NCI-H2107 (cell line): Measurements from ENCODE around the gene ZFAND5.

Experiments used
- DNase-seq: peaks from one replicate; lab custom pipeline; 2025; lab: John Stamatoyannopoulos, UW

Gene ZFAND5

DNA sequence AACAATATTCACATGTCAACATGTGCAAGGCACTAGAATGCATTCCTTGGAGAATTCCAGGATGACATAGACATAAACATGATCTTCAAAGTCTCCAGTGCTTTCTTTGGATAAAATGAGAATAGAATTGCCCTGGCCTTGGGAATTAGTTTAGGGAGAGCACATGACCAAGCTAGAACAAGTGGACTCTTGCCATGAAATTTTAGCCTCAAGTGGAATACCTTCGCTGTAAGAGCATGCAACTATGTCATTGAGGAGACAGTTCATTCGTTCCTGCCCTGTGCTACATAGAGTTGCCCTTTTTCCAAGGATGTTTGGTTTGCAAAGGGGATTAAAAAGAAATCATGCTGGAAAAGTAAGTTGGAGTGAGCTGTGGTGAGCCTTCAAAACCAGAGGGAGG lies 42.7 kb downstream of the ZFAND5 start:
- DNase-seq, result no peak

DNA sequence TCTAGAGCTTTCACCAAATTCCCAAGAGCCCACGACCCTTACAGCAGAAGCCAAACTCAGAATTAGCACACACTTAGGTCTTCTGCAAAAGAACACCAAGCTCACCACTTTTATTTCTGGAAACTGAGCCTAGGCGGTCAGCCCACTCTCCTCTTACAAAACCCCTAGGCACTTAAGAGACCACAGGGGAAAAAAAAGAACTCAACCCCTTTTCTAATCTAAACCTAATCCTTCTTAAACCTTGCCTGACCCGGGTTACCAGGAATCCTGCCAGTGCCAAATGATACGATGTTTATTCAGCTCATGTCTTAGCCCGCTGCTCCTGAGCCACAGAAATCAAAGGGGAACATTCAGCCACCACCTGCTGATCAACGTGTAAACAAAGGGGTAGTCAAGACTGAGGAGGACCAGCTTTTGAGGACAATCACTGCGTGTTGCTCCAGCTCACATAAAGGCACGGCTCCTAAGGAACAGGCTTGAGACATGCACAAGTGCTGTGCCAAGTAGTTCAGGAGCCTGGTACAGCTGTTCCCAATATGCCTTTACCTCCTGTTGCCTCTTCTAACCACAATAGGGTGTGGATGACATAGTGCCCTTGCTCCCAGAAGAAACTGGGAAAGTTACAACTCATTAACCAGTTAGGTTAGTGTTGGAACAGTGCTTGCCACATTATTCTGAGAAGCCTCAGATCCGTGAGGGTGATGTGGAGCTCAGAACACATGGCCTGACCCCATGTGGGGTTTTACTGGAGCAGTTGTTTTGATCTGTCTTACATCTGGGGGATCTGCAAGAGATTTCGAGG lies 49.3 kb downstream of the ZFAND5 start:
- peak; percentile 25 for DNase-seq

DNA sequence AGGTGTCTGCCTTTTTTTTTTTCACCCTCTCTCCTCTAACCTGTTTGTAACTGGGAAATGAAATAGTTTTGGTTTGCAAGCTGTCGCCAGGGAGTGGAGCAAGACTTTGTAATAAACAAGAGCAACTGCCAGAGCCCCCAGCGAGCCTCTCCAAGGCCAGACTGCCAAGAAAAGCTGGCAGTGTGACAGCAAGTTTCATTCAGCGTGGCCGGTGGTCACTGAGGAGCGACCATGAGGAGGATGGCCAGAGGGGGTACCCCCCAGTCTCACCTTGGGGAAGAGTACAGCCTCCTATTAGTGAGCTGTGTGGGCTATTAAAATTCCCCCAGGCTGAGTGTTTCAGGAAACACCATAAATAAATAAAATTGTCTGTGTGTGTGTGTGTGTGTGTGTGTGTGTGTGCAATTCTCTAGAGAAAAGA lies 49.9 kb downstream of the ZFAND5 start:
- DNase-seq, result no peak

DNA sequence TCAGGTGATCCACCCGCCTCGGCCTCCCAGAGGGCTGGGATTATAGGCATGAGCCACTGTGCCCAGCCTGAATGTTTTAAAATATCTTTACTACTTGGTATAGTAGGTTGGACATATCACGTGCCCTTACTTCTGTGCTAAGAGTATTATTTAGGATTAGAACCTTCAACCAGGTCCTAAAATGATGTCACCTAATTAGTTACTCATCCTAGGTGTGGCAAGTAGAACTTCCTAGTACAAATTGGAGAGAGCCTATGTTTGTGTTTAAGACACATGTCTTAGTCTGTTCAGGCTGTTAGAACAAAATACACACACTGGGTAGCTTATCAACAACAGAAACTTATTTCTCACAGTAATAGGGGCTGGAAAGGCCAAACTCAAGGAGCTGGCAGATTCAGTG lies 51.5 kb downstream of the ZFAND5 start:
- DNase-seq, result no peak

DNA sequence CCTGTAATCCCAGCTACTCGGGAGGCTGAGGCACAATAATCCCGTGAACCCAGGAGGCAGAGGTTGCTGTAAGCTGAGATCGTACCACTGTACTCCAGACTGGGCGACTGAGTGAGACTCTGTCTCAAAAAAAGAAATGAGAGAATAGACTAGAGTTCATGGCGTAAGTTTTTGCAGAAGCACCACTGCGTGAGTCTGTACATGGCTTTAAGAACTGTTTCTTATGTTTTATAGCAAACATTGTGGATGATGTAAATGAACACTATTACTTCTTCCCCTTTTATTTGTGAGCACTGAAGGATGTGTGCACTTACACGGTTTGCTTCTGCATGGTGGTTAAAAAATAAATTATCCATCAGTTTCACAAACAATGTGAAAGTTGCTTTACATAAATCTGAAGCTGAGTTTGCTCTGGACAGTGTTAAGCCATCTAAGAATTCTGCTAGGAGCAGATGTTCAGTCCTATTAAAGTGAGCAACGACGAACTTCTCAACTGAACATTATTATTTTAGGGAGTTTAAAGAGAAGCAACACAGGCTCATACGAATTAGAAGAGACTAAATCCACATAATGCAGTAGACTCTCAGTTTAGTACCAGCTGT lies 52.5 kb downstream of the ZFAND5 start:
- no peak for DNase-seq

DNA sequence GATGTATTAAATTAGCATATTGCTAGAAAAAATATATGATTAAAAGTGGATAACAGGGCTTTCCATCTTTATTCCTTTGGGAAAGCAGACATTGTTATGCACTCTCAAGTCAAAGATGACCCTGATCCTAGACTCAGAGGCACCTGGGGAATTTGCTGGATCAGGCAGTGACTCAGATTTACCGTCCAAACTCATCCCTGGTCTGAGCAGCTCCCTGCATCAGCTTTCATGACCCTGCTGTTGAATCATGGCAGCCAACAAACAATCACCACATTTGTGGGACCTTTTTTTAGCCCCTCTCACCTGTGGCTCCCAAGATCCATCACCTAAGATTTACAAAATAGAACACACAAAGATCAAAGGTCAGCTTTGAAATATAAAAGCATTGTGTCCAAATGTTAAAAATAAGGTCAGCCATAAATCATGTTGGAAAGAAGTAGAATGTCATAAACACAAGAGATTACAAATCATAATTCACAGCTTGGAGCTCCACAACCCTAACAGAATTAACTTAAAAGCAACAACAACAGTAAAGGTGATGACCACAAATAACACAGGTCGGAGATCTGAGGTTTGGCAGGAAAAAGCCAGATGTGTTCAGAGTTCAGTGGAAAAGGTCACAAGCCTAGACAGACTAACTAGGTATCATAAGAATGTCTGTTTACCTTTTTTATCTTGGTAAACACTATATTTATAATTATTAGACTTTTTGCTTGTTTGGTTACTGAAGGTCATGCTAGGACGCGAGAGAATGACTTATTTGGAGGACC lies 55.5 kb downstream of the ZFAND5 start:
- DNase-seq, result no peak

DNA sequence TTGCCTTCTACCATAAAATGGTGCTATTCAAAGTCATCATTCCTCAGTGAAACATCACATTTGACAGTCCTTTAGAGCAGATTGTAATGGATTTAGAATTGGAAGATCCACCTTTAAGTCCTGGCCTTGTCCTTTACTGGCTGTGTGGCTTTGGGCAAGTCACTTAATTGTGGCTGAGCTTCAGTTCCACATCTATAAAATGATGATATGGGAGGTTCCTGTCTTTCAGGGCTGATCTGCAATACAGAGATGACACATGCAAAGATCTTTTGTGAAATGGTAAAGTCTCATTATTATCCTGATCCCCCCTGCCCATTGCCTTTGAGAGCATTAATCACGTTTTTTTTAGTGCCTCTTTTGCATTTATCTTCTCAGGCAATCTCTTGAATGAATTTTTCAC lies 58.2 kb downstream of the ZFAND5 start:
- no peak for DNase-seq

DNA sequence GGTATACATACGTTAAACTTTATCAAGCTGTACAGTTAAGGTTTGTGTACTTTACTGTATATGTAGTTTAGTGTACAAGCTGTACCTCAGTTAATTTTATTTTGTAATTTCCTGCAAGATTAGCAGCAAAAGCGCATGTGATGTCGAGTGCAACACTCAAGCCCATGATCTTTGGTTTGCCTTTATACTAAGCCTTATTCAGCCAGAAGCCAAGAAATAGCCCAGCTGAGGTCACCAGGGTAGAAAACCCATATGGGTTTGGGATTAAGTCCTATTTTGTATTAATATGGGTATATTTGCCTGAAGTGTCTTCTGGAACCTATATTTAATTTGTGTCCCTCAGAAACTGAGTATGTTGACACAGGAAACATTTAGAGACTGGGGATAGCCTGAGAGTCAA lies 59.3 kb downstream of the ZFAND5 start:
- no peak for DNase-seq

DNA sequence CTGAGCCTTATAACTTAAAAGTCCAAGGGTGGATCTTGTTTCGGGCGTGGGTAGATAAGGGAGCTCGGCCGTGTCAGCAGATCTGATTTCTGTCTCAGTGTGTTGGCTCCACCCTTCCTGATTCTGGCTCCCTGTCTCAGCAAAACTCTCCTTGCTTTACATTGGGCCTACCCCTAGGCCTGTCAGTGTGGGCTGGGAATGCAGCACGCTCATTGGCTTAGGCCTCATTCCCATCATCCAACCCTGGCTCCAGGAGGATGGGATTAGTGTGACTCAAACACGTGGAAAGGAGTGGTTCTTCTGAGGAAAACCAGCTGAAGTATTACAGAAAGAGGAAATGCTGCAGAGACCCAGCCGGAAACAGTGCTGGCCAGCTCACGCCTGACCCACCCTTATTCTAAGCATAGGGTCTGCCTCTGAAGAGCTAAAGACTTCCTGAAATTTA lies 59.9 kb downstream of the ZFAND5 start:
- no peak for DNase-seq

DNA sequence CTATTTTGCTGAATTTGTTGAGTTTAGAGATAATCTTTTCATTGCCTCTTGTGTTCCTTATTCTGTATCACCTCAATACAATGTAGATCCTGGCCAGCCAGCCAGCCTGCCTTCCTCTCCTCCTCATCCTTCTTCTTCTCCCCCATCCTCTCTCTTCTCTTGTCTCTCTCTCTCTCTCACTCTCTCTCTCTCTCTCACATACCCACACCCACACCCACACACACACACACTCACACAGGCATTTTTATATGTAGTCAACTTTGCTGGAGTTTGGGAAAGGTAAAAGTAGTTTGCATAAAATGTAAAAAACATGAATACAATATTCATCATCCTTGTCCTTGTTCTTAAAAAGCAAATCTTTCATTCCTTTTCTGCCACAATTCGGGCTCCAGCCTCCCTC lies 60.5 kb downstream of the ZFAND5 start:
- DNase-seq, result no peak
